Spleen (tissue), 11 donors: ENCODE results near the gene ADAP1. TPM values are rescaled to one million over a fixed set of nuclear protein-coding genes. Genes with fewer than 3 reads are reported as not detected.
A peak's percentile ranks its signal among the peaks of the same experiment; 100 is the strongest.

ENCODE experiments used
- DNase-seq: peaks from one replicate; pipeline ENCODE4 v3.0.0-alpha.2; 2020
- H3K27ac ChIP-seq, 8 donors: fragments of 200-600 bp; sonication (generic) in 7 of 8; 1 replicate in 4 of 8; 2 replicates in 4 of 8; pipeline versions ENCODE4 v1.5.0 to v1.8.0; 2016 to 2021; ENCODE audit warnings: inconsistent platforms in 4 of 8, mild to moderate bottlenecking in 4 of 8, moderate library complexity in 1 of 8
- H3K27me3 ChIP-seq, 7 donors: fragments of 200-600 bp; sonication (generic) in 6 of 7; replicated peaks in 1 of 7; 1 replicate in 4 of 7; 2 replicates in 3 of 7; pipeline versions ENCODE4 v1.5.0 to v1.8.0; 2016 to 2021; ENCODE audit warnings: inconsistent platforms in 3 of 7, mild to moderate bottlenecking in 1 of 7
- H3K36me3 ChIP-seq, 6 donors: fragments of 200-600 bp; sonication (generic) in 5 of 6; 1 replicate in 4 of 6; 2 replicates in 2 of 6; pipeline versions ENCODE4 v1.5.0 to v1.8.0; 2016 to 2021; ENCODE audit warnings: inconsistent platforms in 2 of 6
- H3K4me1 ChIP-seq, 6 donors: fragments of 200-600 bp; sonication (generic) in 5 of 6; 1 replicate in 3 of 6; 2 replicates in 3 of 6; pipeline versions ENCODE4 v1.5.0 to v1.8.0; 2016 to 2021; ENCODE audit warnings: inconsistent platforms in 3 of 6
- H3K4me3 ChIP-seq, 8 donors: fragments of 200-600 bp; sonication (generic) in 7 of 8; 1 replicate in 4 of 8; 2 replicates in 4 of 8; pipeline versions ENCODE4 v1.5.0 to v1.8.0; 2016 to 2021; ENCODE audit warnings: inconsistent platforms in 4 of 8, mild to moderate bottlenecking in 4 of 8, moderate library complexity in 2 of 8
- H3K9me3 ChIP-seq, 8 donors: fragments of 200-600 bp; sonication (generic) in 7 of 8; 1 replicate in 4 of 8; 2 replicates in 4 of 8; pipeline versions ENCODE4 v1.5.0 to v1.8.0; 2016 to 2021; ENCODE audit warnings: inconsistent platforms in 4 of 8
- POLR2A ChIP-seq, 3 donors: fragments of 450-650 bp; IDR thresholded peaks; one replicate each; pipeline ENCODE4 v1.5.1; 2017; ENCODE audit warnings: antibody characterized with exemption in 3 of 3, mild to moderate bottlenecking in 1 of 3
- POLR2AphosphoS5 ChIP-seq, 3 donors: sonication (generic); formaldehyde crosslinking; IDR thresholded peaks; one replicate each; pipeline ENCODE4 v1.5.1; 2017; ENCODE audit warnings: antibody characterized with exemption in 3 of 3
- WGBS, 5 donors: extraction: QIAGEN DNeasy Blood & Tissue Kit in 3 of 5; methylation state at CpG; one replicate each; pipeline versions ENCODE4 v1.1.5 to v1.1.7; 2013 to 2018; 5-methylcytosine and 5-hydroxymethylcytosine counted together
- intact Hi-C: fragments of 100-400 bp; cut with DNase I; formaldehyde crosslinking; loops from one replicate; pipeline ENCODE4 v1.15.0; 2023; ENCODE audit warnings: low total_unique reads
- polyA plus RNA-seq, 3 donors: library from polyadenylated mRNA; stranded (reverse); fragments of 200-250 nt; gene quantifications; one replicate each; pipeline ENCODE4 v1.2.1, GENCODE V29; 2013
- total RNA-seq, 7 donors: library from RNA; depleted of rRNA in 3 of 7; stranded (reverse); fragments of >200 nt in 3 of 7; fragmentation: NEBNext Ultra II Directional in 4 of 7; extraction: Animal tissue kit (Norgen Biotek cat#: 25700) in 4 of 7; gene quantifications; one replicate each; pipeline versions ENCODE4 v1.1.0 to v1.2.1, GENCODE V29; 2016 to 2021
- TF ChIP-seq, protein P1 (sequence below), 11 experiments: fragments of 200-600 bp in 7 of 11; fragments of 450-650 bp in 4 of 11; sonication (generic) in 4 of 11; IDR thresholded peaks in 8 of 11; conservative IDR thresholded peaks in 3 of 11; 1 replicate in 7 of 11; 2 replicates in 4 of 11; pipeline versions ENCODE4 v1.4.0 to v1.8.0; 2016 to 2021; ENCODE audit warnings: antibody characterized with exemption in 11 of 11, inconsistent platforms in 4 of 11, mild to moderate bottlenecking in 1 of 11
- donor health status: healthy with polysubstance abuse.
- donor health status: DM: no; HTN: no; CAD: no; lungs with moderate emphysema.
- donor health status: DM: no; HTN: no; CAD: no.
- donor health status: Bipolar disorder and iron deficiency.
- donor health status: healthy.
- donor health status: DM: no; HTN: no; CAD: no.
- donor health status: DM: yes; HTN: yes; CAD: no.

Gene ADAP1
- total and polyA plus RNA-seq, 10 donors, result 8.7 to 38.6 (median 22.7) TPM

- Histone ChIP-seq H3K9me3 (no peaks in the 10 kb centered on the region), H3K4me3 (peak overlapping the region in 1 of 8 donors; percentile 13), H3K4me1 (peaks cover 0 to 37% (median 21%) of the 10 kb centered on the region in 6 donors), H3K27ac (peak overlapping the region in 5 of 8 donors; percentile 24 to 69 (median 57)), H3K36me3 (no peaks in the 10 kb centered on the region), H3K27me3 (peaks cover 0 to 73% (median 30%) of the 10 kb centered on the region in 7 donors)
- DNase-seq, result no peak
- no peak for TF ChIP-seq POLR2A (IDR thresholded peaks at IDR 0.05)
- TF ChIP-seq POLR2AphosphoS5 (IDR thresholded peaks at IDR 0.05), result peak in 1 of 3 donors; percentile 30
- intact Hi-C loops, result no loop called here
- 85 to 94% (median 89%) methylated on average over 14 to 56 of the region's 56 CpGs for WGBS, 5 donors
Observed at GRCh38 chr7:986766-987751, 32.6 kb upstream of the ADAP1 start.

GRCh38 chr7:985915-986741 is 31.6 kb upstream of the ADAP1 start:
- 50 to 64% (median 56%) methylated on average over 21 to 41 of the region's 41 CpGs for WGBS, 5 donors
- no peak for DNase-seq
- H3K36me3 ChIP-seq, result no peaks in the 10 kb centered on the region
- H3K4me1 ChIP-seq, result peaks cover 0 to 37% (median 21%) of the 10 kb centered on the region in 6 donors
- peak overlapping the region in 6 of 8 donors; percentile 26 to 69 (median 57) for H3K27ac ChIP-seq
- peaks cover 0 to 71% (median 30%) of the 10 kb centered on the region in 7 donors for H3K27me3 ChIP-seq
- TF ChIP-seq, protein P1, sequence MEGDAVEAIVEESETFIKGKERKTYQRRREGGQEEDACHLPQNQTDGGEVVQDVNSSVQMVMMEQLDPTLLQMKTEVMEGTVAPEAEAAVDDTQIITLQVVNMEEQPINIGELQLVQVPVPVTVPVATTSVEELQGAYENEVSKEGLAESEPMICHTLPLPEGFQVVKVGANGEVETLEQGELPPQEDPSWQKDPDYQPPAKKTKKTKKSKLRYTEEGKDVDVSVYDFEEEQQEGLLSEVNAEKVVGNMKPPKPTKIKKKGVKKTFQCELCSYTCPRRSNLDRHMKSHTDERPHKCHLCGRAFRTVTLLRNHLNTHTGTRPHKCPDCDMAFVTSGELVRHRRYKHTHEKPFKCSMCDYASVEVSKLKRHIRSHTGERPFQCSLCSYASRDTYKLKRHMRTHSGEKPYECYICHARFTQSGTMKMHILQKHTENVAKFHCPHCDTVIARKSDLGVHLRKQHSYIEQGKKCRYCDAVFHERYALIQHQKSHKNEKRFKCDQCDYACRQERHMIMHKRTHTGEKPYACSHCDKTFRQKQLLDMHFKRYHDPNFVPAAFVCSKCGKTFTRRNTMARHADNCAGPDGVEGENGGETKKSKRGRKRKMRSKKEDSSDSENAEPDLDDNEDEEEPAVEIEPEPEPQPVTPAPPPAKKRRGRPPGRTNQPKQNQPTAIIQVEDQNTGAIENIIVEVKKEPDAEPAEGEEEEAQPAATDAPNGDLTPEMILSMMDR (IDR thresholded peaks at IDR 0.05 in 8 of 11, conservative IDR thresholded peaks at IDR 0.05 in 3 of 11), result no peak
- peak; percentile 56 to 63 (median 62) for TF ChIP-seq POLR2AphosphoS5 (IDR thresholded peaks at IDR 0.05)
- H3K9me3 ChIP-seq, result no peaks in the 10 kb centered on the region
- intact Hi-C loops, result no loop called here
- peak overlapping the region in 1 of 8 donors; percentile 13 for H3K4me3 ChIP-seq

DNA sequence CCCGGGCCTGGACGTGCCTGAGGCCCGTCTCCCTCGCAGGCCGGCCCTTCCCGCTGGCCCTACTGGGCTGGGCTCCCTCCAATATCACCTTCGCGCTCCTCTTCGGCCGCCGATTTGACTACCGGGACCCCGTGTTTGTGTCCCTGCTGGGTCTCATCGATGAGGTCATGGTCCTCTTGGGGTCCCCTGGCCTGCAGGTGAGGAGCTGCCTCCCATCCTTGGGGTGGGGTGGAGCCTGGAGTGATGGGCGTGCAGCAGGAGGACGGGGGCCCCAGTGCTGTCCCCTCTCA is 30.6 kb upstream of the ADAP1 start:
- TF ChIP-seq, protein P1 (IDR thresholded peaks at IDR 0.05 in 8 of 11, conservative IDR thresholded peaks at IDR 0.05 in 3 of 11), result no peak
- TF ChIP-seq POLR2A (IDR thresholded peaks at IDR 0.05) (no peak), POLR2AphosphoS5 (IDR thresholded peaks at IDR 0.05) (no peak)
- peaks cover 0 to 71% (median 30%) of the 10 kb centered on the region in 7 donors for H3K27me3 ChIP-seq

DNA sequence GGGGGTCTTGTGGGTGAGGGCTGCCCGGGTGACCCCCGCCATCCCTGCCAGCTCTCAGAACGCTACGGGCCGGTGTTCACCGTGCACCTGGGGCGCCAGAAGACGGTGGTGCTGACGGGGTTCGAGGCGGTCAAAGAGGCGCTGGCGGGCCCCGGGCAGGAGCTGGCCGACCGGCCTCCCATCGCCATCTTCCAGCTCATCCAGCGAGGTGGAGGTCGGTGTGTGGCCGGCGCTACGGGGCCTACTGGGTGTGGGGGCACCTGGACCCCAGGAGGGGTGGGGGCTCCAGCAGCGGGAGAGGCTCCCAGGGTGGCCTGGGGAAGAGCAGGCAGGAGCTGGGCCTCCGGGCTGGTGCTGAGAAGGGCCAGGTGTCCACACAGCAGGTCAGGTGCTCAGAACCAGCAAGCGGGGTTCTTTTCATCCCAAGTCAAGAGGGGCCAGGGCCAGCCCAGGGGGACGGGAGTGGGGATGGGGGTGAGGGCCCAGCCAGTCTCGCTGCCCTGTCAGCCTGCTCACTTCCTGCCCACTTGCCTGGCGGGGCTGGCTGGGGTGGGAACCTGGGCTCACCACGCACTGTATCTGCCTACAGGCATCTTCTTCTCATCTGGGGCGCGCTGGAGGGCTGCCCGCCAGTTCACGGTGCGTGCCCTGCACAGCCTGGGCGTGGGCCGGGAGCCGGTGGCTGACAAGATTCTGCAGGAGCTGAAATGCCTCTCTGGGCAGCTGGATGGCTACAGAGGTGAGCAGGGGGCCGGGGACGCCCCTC is 30.1 kb upstream of the ADAP1 start:
- TF ChIP-seq POLR2A (IDR thresholded peaks at IDR 0.05) (no peak), POLR2AphosphoS5 (IDR thresholded peaks at IDR 0.05) (peak in 1 of 3 donors; percentile 5)
- TF ChIP-seq, protein P1 (IDR thresholded peaks at IDR 0.05 in 8 of 11, conservative IDR thresholded peaks at IDR 0.05 in 3 of 11), result no peak
- WGBS, 5 donors, result 88 to 94% (median 89%) methylated on average over 30 to 39 of the region's 39 CpGs
- intact Hi-C loops, result no loop called here
- DNase-seq, result no peak
- H3K4me1 ChIP-seq, result peaks cover 0 to 37% (median 21%) of the 10 kb centered on the region in 6 donors
- H3K4me3 ChIP-seq, result no peak overlapping the region
- no peak overlapping the region for H3K27ac ChIP-seq
- H3K9me3 ChIP-seq, result no peaks in the 10 kb centered on the region
- no peaks in the 10 kb centered on the region for H3K36me3 ChIP-seq
- H3K27me3 ChIP-seq, result peaks cover 0 to 71% (median 30%) of the 10 kb centered on the region in 7 donors

More for the DNA sequence above, 30.6 kb upstream of the ADAP1 start:
- 87 to 97% (median 90%) methylated on average over 8 to 16 of the region's 16 CpGs for WGBS, 5 donors
- Histone ChIP-seq H3K4me3 (no peak overlapping the region), H3K27ac (no peak overlapping the region), H3K4me1 (peaks cover 0 to 37% (median 21%) of the 10 kb centered on the region in 6 donors), H3K9me3 (no peaks in the 10 kb centered on the region), H3K36me3 (no peaks in the 10 kb centered on the region)
- intact Hi-C loops, result no loop called here
- DNase-seq, result no peak
